Cerebellar nuclear complex (tissue), 1 donor: ENCODE results near the gene CYP2A6.
"Not testable (repeated sequence)": the region's sequence is repeated elsewhere in the genome, so short reads cannot be mapped to it uniquely, and the experiment has no call there.

Source experiments
- DNase-seq, 2 experiments: peaks; one replicate each; lab custom pipeline; 2025; lab: John Stamatoyannopoulos, UW

Gene CYP2A6

DNA sequence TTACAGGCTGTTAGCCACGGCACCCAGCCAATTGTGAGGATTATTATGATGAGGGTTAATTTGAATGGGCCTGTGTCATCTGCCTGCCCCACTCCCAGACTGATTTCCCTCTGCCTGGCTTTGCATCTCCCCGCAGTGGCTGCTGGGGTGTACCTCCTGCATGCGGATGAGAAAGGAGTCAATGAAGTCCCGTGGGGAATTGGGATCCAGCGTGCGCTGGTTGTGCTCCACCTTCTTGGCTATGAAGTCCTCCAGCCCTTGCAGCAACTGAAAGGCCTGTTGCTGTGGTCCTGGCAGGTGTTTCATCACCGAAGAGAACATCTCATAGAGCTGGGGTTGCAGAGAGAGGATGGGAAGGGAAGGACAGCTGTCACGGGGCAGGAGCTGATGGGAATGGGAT is 3.5 kb downstream of the CYP2A6 start:
- not testable (repeated sequence) for DNase-seq

DNA sequence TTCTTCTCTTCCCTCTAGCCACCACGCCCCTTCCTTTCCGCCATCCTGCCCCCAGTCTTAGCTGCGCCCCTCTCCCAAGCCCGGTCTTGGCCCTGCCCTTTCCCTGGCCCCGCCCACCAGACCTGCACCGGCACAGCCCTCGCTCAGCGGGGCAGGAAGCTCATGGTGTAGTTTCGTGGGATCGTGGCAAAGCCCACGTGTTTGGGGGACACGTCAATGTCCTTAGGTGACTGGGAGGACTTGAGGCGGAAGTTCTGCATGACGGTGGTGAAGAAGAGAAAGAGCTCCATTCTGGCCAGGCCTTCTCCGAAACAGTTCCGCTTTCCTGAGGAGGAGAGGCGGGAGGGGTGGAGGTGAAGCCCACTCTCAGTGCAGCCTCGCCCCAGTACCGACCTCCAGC is 6.6 kb downstream of the CYP2A6 start:
- not testable (repeated sequence) for DNase-seq

DNA sequence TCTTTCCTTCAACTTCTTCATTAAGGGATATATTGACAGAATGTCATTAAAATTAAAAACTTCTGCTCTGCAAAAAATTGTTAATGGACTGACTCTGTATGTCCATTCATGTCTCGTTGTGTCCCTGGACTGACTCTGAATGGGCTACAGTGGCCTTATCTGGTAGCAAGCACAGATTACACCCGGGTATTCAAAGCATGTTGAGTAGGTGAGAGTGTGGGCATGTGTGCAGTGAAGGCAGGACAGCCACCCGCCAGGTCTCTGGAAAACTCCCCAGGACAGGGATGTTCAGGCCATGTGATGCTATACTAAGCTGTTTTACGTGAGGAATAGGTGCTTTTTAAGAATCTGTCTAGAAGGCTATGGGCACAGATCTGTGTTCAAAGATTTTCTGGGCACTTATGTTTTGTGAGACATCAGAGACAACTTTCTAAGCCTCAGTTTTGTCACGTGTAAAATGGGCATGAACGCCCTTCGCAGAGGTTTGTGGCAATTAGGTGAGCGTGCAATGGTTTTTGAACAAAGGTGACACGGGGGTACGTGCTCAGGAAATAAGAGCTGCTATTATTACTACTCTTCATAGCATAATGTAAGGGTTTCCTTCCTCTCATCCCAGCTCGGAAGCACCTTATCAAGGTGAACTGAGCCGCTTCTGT is 7.1 kb downstream of the CYP2A6 start:
- DNase-seq: not testable (repeated sequence)

DNA sequence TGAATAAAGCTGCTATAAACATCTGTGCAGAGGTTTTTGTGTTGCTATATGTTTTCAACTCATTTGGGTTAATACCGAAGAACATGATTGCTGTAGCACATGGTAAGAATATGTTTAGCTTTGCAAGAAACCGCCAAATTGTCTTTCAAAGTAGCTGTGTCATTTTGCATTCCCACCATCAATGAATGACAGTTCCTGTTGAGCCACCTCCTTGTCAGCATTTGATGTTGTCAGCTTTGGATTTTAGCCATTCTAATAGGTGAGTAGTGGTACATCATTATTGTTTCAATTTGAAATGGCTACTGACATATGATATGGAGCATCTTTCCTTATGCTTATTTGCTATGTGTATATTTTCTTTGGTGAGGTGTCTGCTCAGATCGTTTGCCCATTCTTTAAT is 8.2 kb downstream of the CYP2A6 start:
- DNase-seq: not testable (repeated sequence)

DNA sequence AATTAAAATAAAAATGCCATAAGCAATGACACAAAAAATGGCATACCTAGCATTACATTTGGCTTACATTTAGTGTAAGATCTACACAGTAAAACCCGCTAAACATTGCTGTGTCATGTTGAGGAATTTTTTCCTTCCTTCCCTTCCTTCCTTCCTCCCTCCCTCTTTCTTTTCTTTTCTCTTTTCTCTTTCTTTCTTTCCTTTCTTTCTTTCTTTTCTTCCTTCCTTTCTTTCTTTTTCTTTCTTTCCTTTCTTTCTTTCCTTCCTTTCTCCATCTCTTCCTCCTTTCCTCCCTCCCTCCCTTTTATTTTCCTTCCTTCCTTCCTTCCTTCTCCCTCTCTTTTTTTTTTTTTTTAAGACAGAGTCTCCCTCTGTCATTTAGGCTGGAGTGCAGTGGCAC is 11.8 kb downstream of the CYP2A6 start:
- not testable (repeated sequence) for DNase-seq

DNA sequence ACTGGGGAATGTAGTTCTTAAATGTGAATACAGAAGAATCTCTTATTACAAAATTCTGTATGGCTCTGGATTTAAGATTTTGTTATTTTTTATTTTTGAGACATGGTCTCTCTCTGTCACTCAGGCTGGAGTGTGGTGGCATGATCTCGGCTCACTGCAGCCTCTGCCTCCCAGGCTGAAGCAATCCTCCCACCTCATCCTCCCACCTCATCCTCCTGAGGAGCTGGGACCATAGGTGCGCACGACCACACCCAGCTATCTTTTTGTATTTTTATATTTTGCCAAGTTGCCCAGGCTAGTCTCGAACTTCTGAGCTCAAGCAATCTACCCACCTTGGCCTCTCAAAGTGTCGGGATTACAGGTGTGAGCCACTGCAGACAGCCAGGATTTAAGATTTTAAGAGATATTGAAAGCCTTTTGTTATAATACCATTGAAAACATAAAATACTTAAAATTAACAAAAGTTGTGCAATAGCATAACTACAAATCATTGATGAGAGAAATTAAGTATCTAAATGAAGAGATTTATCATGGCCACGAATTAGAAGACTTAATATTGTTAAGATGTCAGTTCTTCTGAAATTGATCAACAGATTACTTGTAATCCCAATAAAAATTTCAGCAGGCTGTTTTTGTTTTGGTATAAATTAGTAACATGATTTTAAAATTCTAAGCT is 13.4 kb downstream of the CYP2A6 start:
- no peak for DNase-seq

DNA sequence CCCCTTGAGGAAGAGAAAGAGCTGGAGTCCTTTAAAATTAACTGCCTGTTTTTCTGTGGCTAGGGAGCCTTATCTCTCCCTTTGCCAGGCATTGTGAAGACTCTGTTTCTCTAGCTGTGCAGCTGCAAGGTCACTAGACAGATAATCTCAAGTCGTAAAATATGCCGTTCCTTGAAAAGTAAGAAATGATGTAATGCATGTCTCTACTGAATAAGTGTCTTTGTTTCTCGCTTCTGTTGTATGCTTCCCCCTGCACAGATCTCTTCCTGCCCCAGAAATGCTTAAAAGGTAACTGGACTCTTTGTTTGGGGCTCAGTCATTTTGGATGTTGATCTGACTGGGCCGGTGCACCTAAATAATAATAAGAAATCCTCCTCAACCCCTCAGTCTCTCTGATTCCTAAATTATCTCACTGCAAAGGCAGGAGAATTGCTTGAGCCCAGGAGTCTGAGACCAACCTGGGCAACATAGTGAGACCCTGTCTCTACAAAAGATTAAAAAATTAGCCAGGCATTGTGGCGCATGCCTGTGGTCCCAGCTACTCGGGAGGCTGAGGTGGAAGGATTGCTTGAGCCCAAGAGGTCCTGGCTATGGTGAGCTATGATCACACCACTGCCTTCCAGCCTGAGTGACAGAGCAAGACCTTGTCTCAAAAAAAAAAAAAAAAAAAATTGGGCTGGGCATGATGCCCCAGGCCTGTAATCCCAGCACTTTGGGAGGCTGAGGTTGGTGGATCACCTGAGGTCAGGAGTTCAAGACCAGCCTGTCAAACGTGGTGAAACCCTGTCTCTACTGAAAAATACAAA is 16.3 kb downstream of the CYP2A6 start:
- DNase-seq: not testable (repeated sequence)

GRCh38 chr19:40832431-40832790 is 17.8 kb downstream of the CYP2A6 start:
- DNase-seq: not testable (repeated sequence)

DNA sequence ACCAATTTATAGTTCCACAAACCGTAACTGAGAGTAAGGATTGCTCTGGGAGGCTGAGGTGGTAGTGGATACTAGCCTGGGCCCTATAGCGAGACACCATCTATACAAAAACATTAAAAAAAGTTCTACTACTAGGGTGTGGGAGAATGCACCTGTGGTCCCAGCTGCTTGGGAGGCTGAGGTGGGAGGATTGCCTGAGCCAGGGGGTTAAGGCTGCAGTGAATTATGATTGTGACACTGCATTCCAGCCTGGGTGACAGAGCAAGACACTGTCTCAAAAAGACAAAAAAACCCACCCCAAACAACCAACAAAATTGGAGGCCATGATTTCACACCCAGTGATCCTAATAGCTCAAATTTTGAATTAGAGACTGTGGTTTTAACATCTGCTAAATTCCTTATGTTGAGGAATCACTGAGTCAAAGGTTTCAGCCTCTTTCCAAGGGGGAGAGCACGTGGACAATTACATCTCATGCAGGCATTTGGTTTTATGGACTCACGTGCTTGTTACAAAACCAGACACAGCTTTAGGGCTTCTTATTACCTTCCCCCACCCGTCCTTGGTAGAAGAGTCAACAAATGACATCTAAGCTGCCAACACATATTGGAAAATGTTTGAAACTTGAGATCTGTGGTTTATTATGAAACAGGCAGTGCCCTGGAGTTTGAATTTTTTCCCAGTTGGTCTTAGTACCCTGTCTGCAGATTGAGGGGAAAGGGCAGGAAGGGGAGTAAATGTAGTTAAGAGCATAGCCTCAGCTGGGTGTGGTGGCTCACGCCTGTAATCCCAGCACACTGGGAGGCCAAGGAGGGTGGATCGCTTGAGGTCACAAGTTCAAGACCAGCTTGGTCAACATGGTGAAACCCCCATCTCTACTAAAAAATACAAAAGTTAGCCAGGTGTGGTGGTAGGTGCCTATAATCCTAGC is 18.5 kb downstream of the CYP2A6 start:
- no peak for DNase-seq

- not testable (repeated sequence) for DNase-seq
Measured at GRCh38 chr19:40830741-40831140, 19.5 kb downstream of the CYP2A6 start.

- DNase-seq: no peak
Measured at GRCh38 chr19:40829205-40829604, 21.0 kb downstream of the CYP2A6 start.

GRCh38 chr19:40827386-40828247 is 22.6 kb downstream of the CYP2A6 start:
- no peak for DNase-seq

- DNase-seq: not testable (repeated sequence)
Measured at GRCh38 chr19:40826699-40827385, 23.4 kb downstream of the CYP2A6 start.

DNA sequence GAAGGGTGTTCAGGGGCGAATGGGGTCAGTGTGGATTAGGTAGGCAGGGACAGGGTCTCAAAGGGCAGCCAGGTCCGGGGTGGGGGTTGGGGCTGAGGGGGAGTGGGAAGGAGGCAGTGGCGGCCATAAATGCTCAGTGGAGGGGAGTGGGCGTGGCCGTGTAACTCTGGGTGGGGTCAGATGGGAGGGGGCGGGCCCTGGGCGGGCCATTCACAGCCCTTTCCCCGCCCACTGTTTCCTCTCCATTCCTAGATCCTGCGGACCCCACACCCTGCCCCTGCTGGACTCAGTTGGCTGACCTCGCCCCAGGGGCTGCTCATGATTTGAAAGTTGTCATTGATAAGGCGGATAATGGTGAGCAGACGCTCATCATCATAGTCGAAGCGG is 23.9 kb downstream of the CYP2A6 start:
- DNase-seq: not testable (repeated sequence)

GRCh38 chr19:40825460-40826095 is 24.7 kb downstream of the CYP2A6 start:
- not testable (repeated sequence) for DNase-seq

- DNase-seq: not testable (repeated sequence)
Measured at GRCh38 chr19:40824916-40825315, 25.3 kb downstream of the CYP2A6 start.

- DNase-seq: not testable (repeated sequence)
Measured at GRCh38 chr19:40822704-40823553, 27.3 kb downstream of the CYP2A6 start.

DNA sequence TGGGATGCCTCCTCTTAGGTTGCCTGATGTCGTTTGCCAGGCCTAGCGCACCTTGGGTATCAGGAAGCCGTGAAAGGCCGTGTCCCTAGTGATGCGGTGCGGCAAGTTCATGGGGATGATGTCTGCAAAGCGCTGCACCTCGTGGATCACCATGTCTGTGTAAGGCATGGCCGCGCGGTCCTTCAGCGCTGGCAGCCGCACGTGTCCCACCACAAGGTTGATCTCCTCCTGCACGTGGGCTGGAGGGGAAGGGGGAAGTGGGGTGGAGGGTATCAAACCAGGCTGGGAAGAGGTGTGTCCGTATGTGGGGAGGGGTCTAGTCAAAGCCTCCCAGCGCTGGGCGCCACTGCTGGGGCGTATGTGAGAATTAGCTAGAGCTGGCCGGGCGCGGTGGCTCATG is 28.1 kb downstream of the CYP2A6 start:
- DNase-seq: no peak
